Liver (tissue), 3 donors: ENCODE measurements around the gene PNN.

Experiments
- EGR1 ChIP-seq, 2 donors: IDR thresholded peaks; 2 replicates each; pipeline ENCODE4 v1.6.1; 2016 to 2018; ENCODE audit warnings: antibody characterized with exemption in 2 of 2, low read depth in 2 of 2
- HNF4G ChIP-seq: IDR thresholded peaks from 2 replicates; pipeline ENCODE4 v1.6.1; 2016; ENCODE audit warnings: antibody characterized with exemption
- NR2F2 ChIP-seq: IDR thresholded peaks from 2 replicates; pipeline ENCODE4 v1.6.1; 2016; ENCODE audit warnings: antibody characterized with exemption
- TAF1 ChIP-seq: conservative IDR thresholded peaks from 2 replicates; pipeline ENCODE4 v1.6.1; 2016; ENCODE audit warnings: antibody characterized with exemption, mild to moderate bottlenecking
- YY1 ChIP-seq: IDR thresholded peaks from 2 replicates; pipeline ENCODE4 v1.6.1; 2016; ENCODE audit warnings: antibody characterized with exemption, mild to moderate bottlenecking
- TF ChIP-seq, protein P1 (sequence below): IDR thresholded peaks from 2 replicates; pipeline ENCODE4 v1.6.1; 2016; ENCODE audit warnings: antibody characterized with exemption, mild to moderate bottlenecking
- TF ChIP-seq, protein P2 (sequence below): fragments of 150-350 bp; IDR thresholded peaks from 2 replicates; pipeline ENCODE4 v1.5.1; 2017; ENCODE audit warnings: improper control_type of control experiment, low read depth, low read length; ENCODE audit not compliant: missing input control
- donor health status: healthy.
- donor health status: healthy.

DNA sequence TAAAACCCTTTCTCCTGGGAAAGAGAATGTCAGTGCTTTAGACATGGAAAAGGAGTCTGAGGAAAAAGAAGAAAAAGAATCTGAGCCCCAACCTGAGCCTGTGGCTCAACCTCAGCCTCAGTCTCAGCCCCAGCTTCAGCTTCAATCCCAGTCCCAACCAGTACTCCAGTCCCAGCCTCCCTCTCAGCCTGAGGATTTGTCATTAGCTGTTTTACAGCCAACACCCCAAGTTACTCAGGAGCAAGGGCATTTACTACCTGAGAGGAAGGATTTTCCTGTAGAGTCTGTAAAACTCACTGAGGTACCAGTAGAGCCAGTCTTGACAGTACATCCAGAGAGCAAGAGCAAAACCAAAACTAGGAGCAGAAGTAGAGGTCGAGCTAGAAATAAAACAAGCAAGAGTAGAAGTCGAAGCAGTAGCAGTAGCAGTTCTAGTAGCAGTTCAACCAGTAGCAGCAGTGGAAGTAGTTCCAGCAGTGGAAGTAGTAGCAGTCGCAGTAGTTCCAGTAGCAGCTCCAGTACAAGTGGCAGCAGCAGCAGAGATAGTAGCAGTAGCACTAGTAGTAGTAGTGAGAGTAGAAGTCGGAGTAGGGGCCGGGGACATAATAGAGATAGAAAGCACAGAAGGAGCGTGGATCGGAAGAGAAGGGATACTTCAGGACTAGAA lies 6.1 kb downstream of the PNN start:
- TF ChIP-seq, protein P1, sequence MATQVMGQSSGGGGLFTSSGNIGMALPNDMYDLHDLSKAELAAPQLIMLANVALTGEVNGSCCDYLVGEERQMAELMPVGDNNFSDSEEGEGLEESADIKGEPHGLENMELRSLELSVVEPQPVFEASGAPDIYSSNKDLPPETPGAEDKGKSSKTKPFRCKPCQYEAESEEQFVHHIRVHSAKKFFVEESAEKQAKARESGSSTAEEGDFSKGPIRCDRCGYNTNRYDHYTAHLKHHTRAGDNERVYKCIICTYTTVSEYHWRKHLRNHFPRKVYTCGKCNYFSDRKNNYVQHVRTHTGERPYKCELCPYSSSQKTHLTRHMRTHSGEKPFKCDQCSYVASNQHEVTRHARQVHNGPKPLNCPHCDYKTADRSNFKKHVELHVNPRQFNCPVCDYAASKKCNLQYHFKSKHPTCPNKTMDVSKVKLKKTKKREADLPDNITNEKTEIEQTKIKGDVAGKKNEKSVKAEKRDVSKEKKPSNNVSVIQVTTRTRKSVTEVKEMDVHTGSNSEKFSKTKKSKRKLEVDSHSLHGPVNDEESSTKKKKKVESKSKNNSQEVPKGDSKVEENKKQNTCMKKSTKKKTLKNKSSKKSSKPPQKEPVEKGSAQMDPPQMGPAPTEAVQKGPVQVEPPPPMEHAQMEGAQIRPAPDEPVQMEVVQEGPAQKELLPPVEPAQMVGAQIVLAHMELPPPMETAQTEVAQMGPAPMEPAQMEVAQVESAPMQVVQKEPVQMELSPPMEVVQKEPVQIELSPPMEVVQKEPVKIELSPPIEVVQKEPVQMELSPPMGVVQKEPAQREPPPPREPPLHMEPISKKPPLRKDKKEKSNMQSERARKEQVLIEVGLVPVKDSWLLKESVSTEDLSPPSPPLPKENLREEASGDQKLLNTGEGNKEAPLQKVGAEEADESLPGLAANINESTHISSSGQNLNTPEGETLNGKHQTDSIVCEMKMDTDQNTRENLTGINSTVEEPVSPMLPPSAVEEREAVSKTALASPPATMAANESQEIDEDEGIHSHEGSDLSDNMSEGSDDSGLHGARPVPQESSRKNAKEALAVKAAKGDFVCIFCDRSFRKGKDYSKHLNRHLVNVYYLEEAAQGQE = no peak
- TF ChIP-seq, protein P2, sequence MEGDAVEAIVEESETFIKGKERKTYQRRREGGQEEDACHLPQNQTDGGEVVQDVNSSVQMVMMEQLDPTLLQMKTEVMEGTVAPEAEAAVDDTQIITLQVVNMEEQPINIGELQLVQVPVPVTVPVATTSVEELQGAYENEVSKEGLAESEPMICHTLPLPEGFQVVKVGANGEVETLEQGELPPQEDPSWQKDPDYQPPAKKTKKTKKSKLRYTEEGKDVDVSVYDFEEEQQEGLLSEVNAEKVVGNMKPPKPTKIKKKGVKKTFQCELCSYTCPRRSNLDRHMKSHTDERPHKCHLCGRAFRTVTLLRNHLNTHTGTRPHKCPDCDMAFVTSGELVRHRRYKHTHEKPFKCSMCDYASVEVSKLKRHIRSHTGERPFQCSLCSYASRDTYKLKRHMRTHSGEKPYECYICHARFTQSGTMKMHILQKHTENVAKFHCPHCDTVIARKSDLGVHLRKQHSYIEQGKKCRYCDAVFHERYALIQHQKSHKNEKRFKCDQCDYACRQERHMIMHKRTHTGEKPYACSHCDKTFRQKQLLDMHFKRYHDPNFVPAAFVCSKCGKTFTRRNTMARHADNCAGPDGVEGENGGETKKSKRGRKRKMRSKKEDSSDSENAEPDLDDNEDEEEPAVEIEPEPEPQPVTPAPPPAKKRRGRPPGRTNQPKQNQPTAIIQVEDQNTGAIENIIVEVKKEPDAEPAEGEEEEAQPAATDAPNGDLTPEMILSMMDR = no peak
- no peak for TF ChIP-seq HNF4G
- TF ChIP-seq NR2F2 = no peak
- no peak for TF ChIP-seq TAF1
- no peak for TF ChIP-seq YY1
- TF ChIP-seq EGR1 (IDR thresholded peaks at IDR 0.05; ENCODE audit: low read depth in 2 of 2) = no peak
